ENCODE results near the gene CAMKK2.

- TF ChIP-seq EZH2phosphoT487 (IDR thresholded peaks at IDR 0.05; ENCODE audit: borderline replicate concordance, low read length) (no peak), CTCF (IDR thresholded peaks at IDR 0.05; ENCODE audit: low read depth, low read length, poor library complexity, severe bottlenecking) (no peak)
These were observed 34.2 kb upstream of the CAMKK2 start for GRCh38 chr12:121330692-121331091.

Measured in DOHH2 (cell line).